ENCODE results near the gene MDH2.
"Not testable (repeated sequence)": the region's sequence is repeated elsewhere in the genome, so short reads cannot be mapped to it uniquely, and the experiment has no call there.

The MDH2 gene

GRCh38 chr7:76114742-76115141 lies 66.8 kb downstream of the MDH2 start:
- DNase-seq, result not testable (repeated sequence)
